Activated CD8-positive, alpha-beta T cell treated with anti-CD3 and anti-CD28 coated beads, Interleukin-2, amount 10 ng/mL, durations not matched to agents 7 days and 5 days (primary cell): ENCODE measurements around the gene GINS2. TPM values are rescaled to one million over a fixed set of nuclear protein-coding genes. Genes with fewer than 3 reads are reported as not detected.
A peak's percentile ranks its signal among the peaks of the same experiment; 100 is the strongest.

ENCODE experiments used
- ATAC-seq: fragments of 150-1000 bp; cut with Tn5 transposase; one replicate; pipeline ENCODE4 v1.10.0; 2021; ENCODE audit warnings: moderate library complexity
- CTCF ChIA-PET: fragments of 350-600 bp; sonication (Branson Sonifier 250); formaldehyde crosslinking; loops from one replicate; lab custom pipeline; 2021; ENCODE audit warnings: antibody characterized with exemption; lab: Charles Lee
- POLR2A ChIA-PET: fragments of 350-600 bp; sonication (Branson Sonifier 250); formaldehyde crosslinking; loops from one replicate; lab custom pipeline; 2021; ENCODE audit warnings: antibody characterized with exemption; lab: Charles Lee
- DNase-seq: peaks from one replicate; pipeline ENCODE4 v3.0.0-alpha.2; 2020
- H3K27ac Mint-ChIP-seq: one replicate; pipeline ENCODE4 v1.8.0; 2021; ENCODE audit warnings: mild to moderate bottlenecking, mixed read lengths
- H3K27me3 Mint-ChIP-seq: one replicate; pipeline ENCODE4 v1.8.0; 2021; ENCODE audit warnings: low read depth, mixed read lengths
- H3K36me3 Mint-ChIP-seq: one replicate; pipeline ENCODE4 v1.8.0; 2021; ENCODE audit warnings: low read depth, mixed read lengths
- H3K4me1 Mint-ChIP-seq: one replicate; pipeline ENCODE4 v1.8.0; 2021; ENCODE audit warnings: low read depth, mixed read lengths
- H3K4me3 Mint-ChIP-seq: one replicate; pipeline ENCODE4 v1.8.0; 2021; ENCODE audit warnings: mild to moderate bottlenecking, mixed read lengths
- H3K9me3 Mint-ChIP-seq: one replicate; pipeline ENCODE4 v1.8.0; 2022; ENCODE audit warnings: mixed read lengths; ENCODE audit not compliant: insufficient read depth
- total RNA-seq, 2 experiments: library from RNA; stranded (reverse); gene quantifications; one replicate each; pipeline ENCODE4 v1.2.3, GENCODE V29; 2021

GINS2 gene
- total RNA-seq, 2 experiments from 2014 or later: 51.3 to 53.5 TPM

GRCh38 chr16:85724936-85725335 is 36.2 kb upstream of the GINS2 start:
- DNase-seq: no peak
- H3K36me3 Mint-ChIP-seq: no peaks in the 10 kb centered on the region
- POLR2A ChIA-PET: no interaction called here
- peaks cover 3% of the 10 kb centered on the region for H3K27me3 Mint-ChIP-seq
- H3K4me3 Mint-ChIP-seq: no peak overlapping the region
- H3K9me3 Mint-ChIP-seq: no peaks in the 10 kb centered on the region
- H3K4me1 Mint-ChIP-seq: no peaks in the 10 kb centered on the region
- H3K27ac Mint-ChIP-seq: no peak overlapping the region
- CTCF ChIA-PET: interaction anchor here (2.5 kb wide), 1 partner anchor 109 kb away, joined by 6 read pairs; no protein-coding TSS in a partner anchor
- ATAC-seq: no peak

- Mint-ChIP-seq H3K4me3 (no peak overlapping the region), H3K4me1 (no peaks in the 10 kb centered on the region), H3K9me3 (no peaks in the 10 kb centered on the region), H3K27me3 (peaks cover 3% of the 10 kb centered on the region), H3K27ac (no peak overlapping the region), H3K36me3 (no peaks in the 10 kb centered on the region)
- DNase-seq (no peak), ATAC-seq (no peak)
- ChIA-PET POLR2A (no interaction called here), CTCF (interaction anchor here (2.5 kb wide), 1 partner anchor 109 kb away, joined by 6 read pairs; no protein-coding TSS in a partner anchor)
Measured at GRCh38 chr16:85724126-85724879, 35.5 kb upstream of the GINS2 start.

- ChIA-PET CTCF (interaction anchor here (0.6 kb wide), 1 partner anchor 306 kb away, joined by 3 read pairs; no protein-coding TSS in a partner anchor), POLR2A (no interaction called here)
- no peak for DNase-seq
- Mint-ChIP-seq H3K9me3 (no peaks in the 10 kb centered on the region), H3K4me3 (no peak overlapping the region), H3K27me3 (peaks cover 3% of the 10 kb centered on the region), H3K36me3 (no peaks in the 10 kb centered on the region), H3K4me1 (no peaks in the 10 kb centered on the region), H3K27ac (no peak overlapping the region)
- ATAC-seq: no peak
Measured at GRCh38 chr16:85722128-85722893, 33.6 kb upstream of the GINS2 start.

GRCh38 chr16:85720302-85720637 is 31.5 kb upstream of the GINS2 start:
- Mint-ChIP-seq H3K27me3 (peaks cover 13% of the 10 kb centered on the region), H3K4me3 (no peak overlapping the region), H3K27ac (no peak overlapping the region), H3K9me3 (no peaks in the 10 kb centered on the region), H3K4me1 (peaks cover 6% of the 10 kb centered on the region), H3K36me3 (no peaks in the 10 kb centered on the region)
- CTCF ChIA-PET: interaction anchor here (2.3 kb wide), 1 partner anchor 9 kb away, joined by 7 read pairs; no protein-coding TSS in a partner anchor
- ATAC-seq: no peak
- no peak for DNase-seq
- POLR2A ChIA-PET: no interaction called here

GRCh38 chr16:85719605-85720301 is 31.0 kb upstream of the GINS2 start:
- DNase-seq: no peak
- H3K27me3 Mint-ChIP-seq: peaks cover 13% of the 10 kb centered on the region
- POLR2A ChIA-PET: no interaction called here
- peaks cover 6% of the 10 kb centered on the region for H3K4me1 Mint-ChIP-seq
- no peak for ATAC-seq
- H3K9me3 Mint-ChIP-seq: no peaks in the 10 kb centered on the region
- CTCF ChIA-PET: interaction anchor here (1.1 to 2.3 kb wide), 3 partner anchors 10 to 298 kb away, joined by 3 to 7 read pairs (median 5); no protein-coding TSS in a partner anchor
- no peak overlapping the region for H3K4me3 Mint-ChIP-seq
- H3K36me3 Mint-ChIP-seq: no peaks in the 10 kb centered on the region
- H3K27ac Mint-ChIP-seq: no peak overlapping the region

- no peak overlapping the region for H3K4me3 Mint-ChIP-seq
- no peaks in the 10 kb centered on the region for H3K36me3 Mint-ChIP-seq
- ChIA-PET CTCF (interaction anchor here (0.6 to 2.3 kb wide), 8 partner anchors 11 to 297 kb away, joined by 3 to 7 read pairs (median 3); no protein-coding TSS in a partner anchor), POLR2A (no interaction called here)
- ATAC-seq (no peak), DNase-seq (peak; percentile 26)
- no peak overlapping the region for H3K27ac Mint-ChIP-seq
- peaks cover 10% of the 10 kb centered on the region for H3K27me3 Mint-ChIP-seq
- H3K9me3 Mint-ChIP-seq: no peaks in the 10 kb centered on the region
- H3K4me1 Mint-ChIP-seq: peaks cover 6% of the 10 kb centered on the region
Measured at GRCh38 chr16:85718682-85719081, 29.9 kb upstream of the GINS2 start.

GRCh38 chr16:85718153-85718477 is 29.4 kb upstream of the GINS2 start:
- no peaks in the 10 kb centered on the region for H3K9me3 Mint-ChIP-seq
- no peak for ATAC-seq
- peaks cover 6% of the 10 kb centered on the region for H3K4me1 Mint-ChIP-seq
- H3K27me3 Mint-ChIP-seq: peaks cover 10% of the 10 kb centered on the region
- ChIA-PET POLR2A (no interaction called here), CTCF (interaction anchor here (0.8 to 2.3 kb wide), 10 partner anchors 8 to 290 kb away, joined by 3 to 10 read pairs (median 4); no protein-coding TSS in a partner anchor)
- no peaks in the 10 kb centered on the region for H3K36me3 Mint-ChIP-seq
- H3K27ac Mint-ChIP-seq: no peak overlapping the region
- H3K4me3 Mint-ChIP-seq: no peak overlapping the region
- no peak for DNase-seq

GRCh38 chr16:85717393-85718152 is 28.8 kb upstream of the GINS2 start:
- no peak overlapping the region for H3K4me3 Mint-ChIP-seq
- peak; percentile 77 for DNase-seq
- H3K4me1 Mint-ChIP-seq: peaks cover 6% of the 10 kb centered on the region
- no peaks in the 10 kb centered on the region for H3K36me3 Mint-ChIP-seq
- H3K27me3 Mint-ChIP-seq: peaks cover 10% of the 10 kb centered on the region
- POLR2A ChIA-PET: no interaction called here
- CTCF ChIA-PET: interaction anchor here (0.7 to 2.9 kb wide), 14 partner anchors 9 to 297 kb away, joined by 3 to 14 read pairs (median 3); no protein-coding TSS in a partner anchor
- ATAC-seq: peak; percentile 55
- no peaks in the 10 kb centered on the region for H3K9me3 Mint-ChIP-seq
- no peak overlapping the region for H3K27ac Mint-ChIP-seq

GRCh38 chr16:85716680-85717038 is 27.9 kb upstream of the GINS2 start:
- POLR2A ChIA-PET: no interaction called here
- Mint-ChIP-seq H3K4me1 (peaks cover 6% of the 10 kb centered on the region), H3K36me3 (no peaks in the 10 kb centered on the region), H3K27me3 (peaks cover 10% of the 10 kb centered on the region), H3K4me3 (no peak overlapping the region), H3K27ac (no peak overlapping the region), H3K9me3 (peaks cover 5% of the 10 kb centered on the region)
- CTCF ChIA-PET: interaction anchor here (1.0 to 2.9 kb wide), 6 partner anchors 13 to 296 kb away, joined by 3 to 14 read pairs (median 4); no protein-coding TSS in a partner anchor
- no peak for ATAC-seq
- no peak for DNase-seq

- no peak overlapping the region for H3K4me3 Mint-ChIP-seq
- H3K4me1 Mint-ChIP-seq: peaks cover 6% of the 10 kb centered on the region
- DNase-seq (no peak), ATAC-seq (no peak)
- peaks cover 5% of the 10 kb centered on the region for H3K9me3 Mint-ChIP-seq
- ChIA-PET CTCF (interaction anchor here (1.0 to 2.9 kb wide), 6 partner anchors 13 to 100 kb away, joined by 3 to 14 read pairs (median 6); no protein-coding TSS in a partner anchor), POLR2A (no interaction called here)
- no peaks in the 10 kb centered on the region for H3K36me3 Mint-ChIP-seq
- no peak overlapping the region for H3K27ac Mint-ChIP-seq
- peaks cover 10% of the 10 kb centered on the region for H3K27me3 Mint-ChIP-seq
Measured at GRCh38 chr16:85716022-85716679, 27.4 kb upstream of the GINS2 start.
